K562 (cell line): ENCODE measurements around the gene GLIS2. TPM values are rescaled to one million over a fixed set of nuclear protein-coding genes. Genes with fewer than 3 reads are reported as not detected.

Experiments
- ATAC-seq: fragments of 200-7000 bp; cut with Tn5 transposase; 3 replicates; pipeline ENCODE4 v1.9.1; 2020; ENCODE audit warnings: moderate library complexity
- BruUV-seq: library from RNA; stranded (reverse); fragments of 400-500 nt; replicated peaks from 2 replicates; lab custom pipeline; 2021; lab: Mats Ljungman, UMichigan
- CTCF ChIA-PET: fragments of 300-600 bp; formaldehyde crosslinking; extraction: SDS; loops from one replicate; lab custom pipeline; 2021; ENCODE audit warnings: low intra/inter-chr PET ratio; lab: Yijun Ruan, JAX
- POLR2A ChIA-PET: fragments of 300-600, 350-650 bp; sonication (Branson Sonifier 250); formaldehyde crosslinking; extraction: SDS; loops from one replicate; lab custom pipeline; 2021; ENCODE audit warnings: antibody characterized with exemption, inconsistent platforms; lab: Yijun Ruan, JAX
- DNase-seq, 4 experiments: peaks; one replicate each; pipeline versions ENCODE4 v3.0.0 to v3.0.0-alpha.2; 2011 to 2018; ENCODE audit warnings: low spot score in 3 of 4, mixed read lengths in 3 of 4; ENCODE audit errors: extremely low read depth in 1 of 4
- FAIRE-seq: peaks from 2 replicates; lab custom pipeline; 2011; peaks lifted over from hg19 to GRCh38; lab: Jason Lieb, UNC
- H2AFZ ChIP-seq: 2 replicates; pipeline ENCODE4 v1.6.0; 2011; ENCODE audit warnings: low read depth, low read length, control low read depth, inconsistent platforms
- H3K27ac ChIP-seq: fragments of 200-600 bp; 3 replicates; pipeline ENCODE4 v1.8.0; 2011; ENCODE audit warnings: low read depth, mild to moderate bottlenecking, control low read depth, inconsistent platforms, low read length, moderate library complexity, mixed read lengths; ENCODE audit errors: extremely low read depth
- H3K27me3 ChIP-seq, 2 experiments: fragments of 300-600 bp in 1 of 2; 2 replicates in 1 of 2; 3 replicates in 1 of 2; pipeline versions ENCODE4 v1.6.0 to v1.8.0; 2011; ENCODE audit warnings: inconsistent platforms in 2 of 2, low read length in 2 of 2, mild to moderate bottlenecking in 1 of 2, mixed read lengths in 1 of 2, moderate library complexity in 1 of 2; ENCODE audit not compliant: control insufficient read depth in 2 of 2, insufficient read depth in 2 of 2
- H3K36me3 ChIP-seq: fragments of 300-600 bp; 3 replicates; pipeline ENCODE4 v1.8.0; 2011; ENCODE audit warnings: mild to moderate bottlenecking, low read length, inconsistent platforms; ENCODE audit not compliant: control insufficient read depth, insufficient read depth
- H3K4me1 ChIP-seq, 2 experiments: fragments of 200-600 bp in 1 of 2; replicated peaks in 1 of 2; 2 replicates in 1 of 2; 3 replicates in 1 of 2; pipeline versions ENCODE4 v1.5.1 to v1.8.0; 2011; ENCODE audit warnings: inconsistent platforms in 2 of 2, low read length in 2 of 2, mild to moderate bottlenecking in 1 of 2, mixed read lengths in 1 of 2, moderate library complexity in 1 of 2; ENCODE audit not compliant: control insufficient read depth in 2 of 2, insufficient read depth in 2 of 2
- H3K4me2 ChIP-seq: 2 replicates; pipeline ENCODE4 v1.6.1; 2011; ENCODE audit warnings: low read length, control low read depth, inconsistent platforms, mixed read lengths; ENCODE audit not compliant: insufficient read depth
- H3K4me3 ChIP-seq: fragments of 200-600 bp; sonication (generic), shearing (Covaris generic); 2 replicates; pipeline ENCODE4 v1.5.1; 2016; ENCODE audit warnings: control low read depth, inconsistent platforms
- H3K79me2 ChIP-seq: fragments of 200-600 bp; 3 replicates; pipeline ENCODE4 v1.8.0; 2011; ENCODE audit warnings: low read length, inconsistent platforms; ENCODE audit not compliant: control insufficient read depth, insufficient read depth
- H3K9ac ChIP-seq, 2 experiments: 2 replicates each; pipeline versions ENCODE4 v1.6.0 to v1.6.1; 2011; ENCODE audit warnings: low read depth in 2 of 2, low read length in 2 of 2, control low read depth in 1 of 2, inconsistent platforms in 1 of 2, mild to moderate bottlenecking in 1 of 2, mixed read lengths in 1 of 2; ENCODE audit not compliant: insufficient read depth in 1 of 2
- H3K9me1 ChIP-seq: one replicate; pipeline ENCODE4 v1.6.0; 2011; ENCODE audit warnings: inconsistent platforms, mild to moderate bottlenecking, low read length, moderate library complexity; ENCODE audit not compliant: control insufficient read depth, insufficient read depth
- H3K9me3 ChIP-seq: replicated peaks from 2 replicates; pipeline ENCODE4 v1.5.1; 2011; ENCODE audit warnings: low read depth, low read length, inconsistent platforms; ENCODE audit not compliant: control insufficient read depth, insufficient read depth
- H4K20me1 ChIP-seq: replicated peaks from 2 replicates; pipeline ENCODE4 v1.6.1; 2011; ENCODE audit warnings: low read length, inconsistent platforms, mixed read lengths; ENCODE audit not compliant: control insufficient read depth, insufficient read depth
- CC2D1A ChIP-seq: fragments of 450-650 bp; IDR thresholded peaks from 2 replicates; pipeline ENCODE4 v1.6.1; 2017; ENCODE audit warnings: mild to moderate bottlenecking
- HDAC1 ChIP-seq, 2 experiments: fragments of 450-650 bp; IDR thresholded peaks; 2 replicates each; pipeline ENCODE4 v1.6.1; 2016 to 2017; ENCODE audit warnings: inconsistent platforms in 1 of 2, mild to moderate bottlenecking in 1 of 2, moderate library complexity in 1 of 2
- RBFOX2 ChIP-seq: fragments of 200-400 bp; formaldehyde crosslinking; IDR thresholded peaks from 2 replicates; pipeline ENCODE4 v1.6.1; 2017; ENCODE audit warnings: low read depth, mild to moderate bottlenecking, low read length, moderate library complexity
- ZNF212 ChIP-seq: fragments of 450-650 bp; formaldehyde crosslinking; IDR thresholded peaks from 2 replicates; pipeline ENCODE4 v1.4.0; 2020; ENCODE audit warnings: mild to moderate bottlenecking
- WGBS: fragments of 100-300 bp; shearing (Covaris generic); methylation state at CpG from one replicate; pipeline ENCODE4 v1.1.6; 2016; ENCODE audit warnings: low coverage, mixed read lengths; ENCODE audit not compliant: insufficient coverage; ENCODE audit errors: missing lambda C conversion rate; 5-methylcytosine and 5-hydroxymethylcytosine counted together
- in situ Hi-C: fragments of 300-500 bp; cut with MboI; formaldehyde crosslinking; loops from 4 replicates; pipeline ENCODE4 v1.15.0; 2018; ENCODE audit warnings: inconsistent platforms, mixed read lengths
- intact Hi-C: fragments of 100-400 bp; cut with micrococcal nuclease; formaldehyde crosslinking; loops from 2 replicates; pipeline ENCODE4 v1.14.2; 2022
- polyA plus RNA-seq, 8 experiments: library from polyadenylated mRNA; depleted of rRNA in 4 of 8; stranded (reverse) in 5 of 8; unstranded in 3 of 8; fragments of >200 nt; fragmentation: Nextera tagmentation in 2 of 8; fragmentation: Illumina TruSeq in 1 of 8; extraction: Ambion mirVana in 2 of 8; extraction: Trizol in 1 of 8; gene quantifications; 2 replicates each; pipeline versions ENCODE4 v1.2.1 to v1.2.3, GENCODE V29; 2011 to 2014; ENCODE audit warnings: inconsistent platforms in 1 of 8, missing spikeins in 1 of 8
- total RNA-seq, 7 experiments: library from RNA; depleted of rRNA in 6 of 7; stranded (reverse); fragments of >200 nt in 6 of 7; fragmentation: Illumina TruSeq in 2 of 7; extraction: Trizol in 2 of 7; gene quantifications; 2 replicates each; pipeline versions ENCODE4 v1.2.1 to v1.2.3, GENCODE V29; 2011 to 2021; ENCODE audit warnings: low replicate concordance in 1 of 7
- TF ChIP-seq, protein P1 (sequence below): sonication (generic); formaldehyde crosslinking; IDR thresholded peaks from 2 replicates; pipeline ENCODE4 v1.5.0; 2020; ENCODE audit warnings: missing genetic modification reagents
- TF ChIP-seq, protein P2 (sequence below), 2 experiments: fragments of 450-650 bp in 1 of 2; IDR thresholded peaks; 2 replicates each; pipeline ENCODE4 v1.6.1; 2011 to 2017; ENCODE audit warnings: low read depth in 2 of 2, antibody characterized with exemption in 1 of 2, borderline replicate concordance in 1 of 2, low read length in 1 of 2, mild to moderate bottlenecking in 1 of 2, mixed read lengths in 1 of 2; ENCODE audit not compliant: control insufficient read depth in 1 of 2
- TF ChIP-seq, protein P3 (sequence below): fragments of 250-450 bp; sonication (Bioruptor Pico); IDR thresholded peaks from 2 replicates; pipeline ENCODE4 v1.4.0; 2020; ENCODE audit warnings: borderline replicate concordance

The GLIS2 gene
- total and polyA plus RNA-seq, 9 of the 15 experiments (the other 6 are each of a cell fraction or from before 2014, with no cell fraction given) = 0.10 to 9.0 (median 0.57) TPM

DNA sequence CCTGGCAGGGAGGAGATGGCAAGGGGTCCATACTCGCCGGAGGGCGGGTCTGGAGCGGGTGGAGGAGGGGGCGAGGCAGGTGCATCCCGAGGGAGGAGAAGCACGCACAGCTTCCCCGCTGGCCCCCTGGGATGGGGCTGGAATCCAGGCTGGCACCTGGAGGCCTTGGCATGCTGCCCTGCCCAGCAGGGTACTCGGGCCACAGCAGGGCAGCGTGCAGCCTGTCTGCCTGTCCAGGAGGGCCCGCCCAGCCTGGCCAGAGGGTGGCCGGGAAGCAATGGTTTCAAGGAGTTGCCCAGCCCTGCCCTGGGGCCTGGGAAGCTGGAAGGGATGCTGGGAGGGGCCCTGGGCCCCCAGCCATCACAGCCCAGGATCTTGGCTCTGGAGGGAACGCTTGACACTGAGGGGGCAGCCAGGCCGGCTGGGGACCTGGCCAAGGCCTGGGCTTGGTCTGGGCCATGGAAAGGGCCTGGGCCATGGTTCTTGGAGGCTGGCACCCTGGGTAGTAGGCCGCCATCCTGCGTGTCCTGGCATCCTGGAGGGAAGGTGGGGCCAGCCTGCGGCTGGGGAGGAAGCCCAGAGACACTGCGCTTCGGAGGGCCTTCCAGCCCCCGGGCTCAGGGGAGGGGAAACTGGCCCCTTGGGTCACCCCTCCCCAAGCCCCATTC lies 1.1 kb downstream of the GLIS2 start:
- ChIA-PET CTCF (no interaction called here), POLR2A (interaction anchor here (0.5 to 1.0 kb wide), 5 partner anchors 9 to 324 kb away, joined by 3 to 4 read pairs (median 3); no protein-coding TSS in a partner anchor)
- FAIRE-seq = no peak
- H3K4me2 ChIP-seq = peak overlapping the region; percentile 59; the same call in 1 of the 2 replicates
- H3K9me3 ChIP-seq = no peaks in the 10 kb centered on the region
- peaks cover 3 to 69% of the 10 kb centered on the region in 2 experiments; a peak in 3 of 5 replicates for H3K4me1 ChIP-seq
- H3K27ac ChIP-seq = no peak overlapping the region
- H2AFZ ChIP-seq = no peak overlapping the region
- no peak for DNase-seq
- no peaks in the 10 kb centered on the region for H3K9me1 ChIP-seq
- no peak for ATAC-seq
- TF ChIP-seq ZNF212 (CRISPR knock-in tag) = no peak
- TF ChIP-seq HDAC1 (IDR thresholded peaks at IDR 0.05) = no peak
- peak; percentile 48 for TF ChIP-seq RBFOX2
- no peak for TF ChIP-seq CC2D1A
- TF ChIP-seq, protein P1, sequence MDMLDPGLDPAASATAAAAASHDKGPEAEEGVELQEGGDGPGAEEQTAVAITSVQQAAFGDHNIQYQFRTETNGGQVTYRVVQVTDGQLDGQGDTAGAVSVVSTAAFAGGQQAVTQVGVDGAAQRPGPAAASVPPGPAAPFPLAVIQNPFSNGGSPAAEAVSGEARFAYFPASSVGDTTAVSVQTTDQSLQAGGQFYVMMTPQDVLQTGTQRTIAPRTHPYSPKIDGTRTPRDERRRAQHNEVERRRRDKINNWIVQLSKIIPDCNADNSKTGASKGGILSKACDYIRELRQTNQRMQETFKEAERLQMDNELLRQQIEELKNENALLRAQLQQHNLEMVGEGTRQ (CRISPR knock-in tag) = no peak
- TF ChIP-seq, protein P2, sequence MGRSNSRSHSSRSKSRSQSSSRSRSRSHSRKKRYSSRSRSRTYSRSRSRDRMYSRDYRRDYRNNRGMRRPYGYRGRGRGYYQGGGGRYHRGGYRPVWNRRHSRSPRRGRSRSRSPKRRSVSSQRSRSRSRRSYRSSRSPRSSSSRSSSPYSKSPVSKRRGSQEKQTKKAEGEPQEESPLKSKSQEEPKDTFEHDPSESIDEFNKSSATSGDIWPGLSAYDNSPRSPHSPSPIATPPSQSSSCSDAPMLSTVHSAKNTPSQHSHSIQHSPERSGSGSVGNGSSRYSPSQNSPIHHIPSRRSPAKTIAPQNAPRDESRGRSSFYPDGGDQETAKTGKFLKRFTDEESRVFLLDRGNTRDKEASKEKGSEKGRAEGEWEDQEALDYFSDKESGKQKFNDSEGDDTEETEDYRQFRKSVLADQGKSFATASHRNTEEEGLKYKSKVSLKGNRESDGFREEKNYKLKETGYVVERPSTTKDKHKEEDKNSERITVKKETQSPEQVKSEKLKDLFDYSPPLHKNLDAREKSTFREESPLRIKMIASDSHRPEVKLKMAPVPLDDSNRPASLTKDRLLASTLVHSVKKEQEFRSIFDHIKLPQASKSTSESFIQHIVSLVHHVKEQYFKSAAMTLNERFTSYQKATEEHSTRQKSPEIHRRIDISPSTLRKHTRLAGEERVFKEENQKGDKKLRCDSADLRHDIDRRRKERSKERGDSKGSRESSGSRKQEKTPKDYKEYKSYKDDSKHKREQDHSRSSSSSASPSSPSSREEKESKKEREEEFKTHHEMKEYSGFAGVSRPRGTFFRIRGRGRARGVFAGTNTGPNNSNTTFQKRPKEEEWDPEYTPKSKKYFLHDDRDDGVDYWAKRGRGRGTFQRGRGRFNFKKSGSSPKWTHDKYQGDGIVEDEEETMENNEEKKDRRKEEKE (IDR thresholded peaks at IDR 0.05; ENCODE audit: borderline replicate concordance in 1 of 2, control insufficient read depth in 1 of 2, low read depth in 2 of 2, low read length in 1 of 2) = no peak
- TF ChIP-seq, protein P3, sequence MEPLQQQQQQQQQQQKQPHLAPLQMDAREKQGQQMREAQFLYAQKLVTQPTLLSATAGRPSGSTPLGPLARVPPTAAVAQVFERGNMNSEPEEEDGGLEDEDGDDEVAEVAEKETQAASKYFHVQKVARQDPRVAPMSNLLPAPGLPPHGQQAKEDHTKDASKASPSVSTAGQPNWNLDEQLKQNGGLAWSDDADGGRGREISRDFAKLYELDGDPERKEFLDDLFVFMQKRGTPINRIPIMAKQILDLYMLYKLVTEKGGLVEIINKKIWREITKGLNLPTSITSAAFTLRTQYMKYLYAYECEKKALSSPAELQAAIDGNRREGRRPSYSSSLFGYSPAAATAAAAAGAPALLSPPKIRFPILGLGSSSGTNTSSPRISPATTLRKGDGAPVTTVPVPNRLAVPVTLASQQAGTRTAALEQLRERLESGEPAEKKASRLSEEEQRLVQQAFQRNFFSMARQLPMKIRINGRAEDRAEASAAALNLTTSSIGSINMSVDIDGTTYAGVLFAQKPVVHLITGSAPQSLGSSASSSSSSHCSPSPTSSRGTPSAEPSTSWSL (CRISPR knock-in tag) = no peak
- intact Hi-C loops = no loop called here
- no peaks in the 10 kb centered on the region for H3K36me3 ChIP-seq
- WGBS = 65% methylated on average over 8 of the region's 20 CpGs
- peaks cover 19% of the 10 kb centered on the region for H3K79me2 ChIP-seq
- in situ Hi-C loops = no loop called here
- H3K4me3 ChIP-seq = peak overlapping the region; percentile 54
- no peaks in the 10 kb centered on the region for H3K27me3 ChIP-seq
- H3K9ac ChIP-seq = peak overlapping the region; percentile 47 to 90; a peak in 2 of 4 replicates
- BruUV-seq = TSS peak; percentile 55
- peaks cover 3% of the 10 kb centered on the region for H4K20me1 ChIP-seq
